ENCODE measurements around the gene AKR1E2.

DNA sequence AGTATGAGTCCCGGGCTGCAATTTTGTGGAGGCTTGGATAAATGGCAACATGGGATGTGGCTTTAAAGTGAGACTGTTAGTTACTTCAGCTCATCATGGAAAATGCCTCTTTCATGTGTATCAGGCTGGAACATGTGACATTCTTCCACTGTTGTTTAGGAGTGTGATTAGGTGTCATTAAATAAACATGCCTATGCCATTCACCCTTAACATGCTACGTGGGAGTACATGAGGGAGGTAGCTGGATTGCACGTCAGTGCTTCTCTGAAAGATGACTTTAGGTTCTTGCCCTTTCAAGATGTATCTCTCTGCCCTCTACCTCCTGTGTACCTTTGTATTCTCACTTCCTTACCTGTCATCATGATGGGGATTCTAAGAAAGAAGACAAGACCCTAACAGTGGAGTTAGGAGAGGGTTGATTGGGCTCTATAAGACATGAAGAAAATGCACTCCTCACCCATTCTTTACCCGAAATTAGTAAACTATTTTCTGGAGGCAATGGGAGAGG is 8.9 kb downstream of the AKR1E2 start:
- TF ChIP-seq, protein P1, sequence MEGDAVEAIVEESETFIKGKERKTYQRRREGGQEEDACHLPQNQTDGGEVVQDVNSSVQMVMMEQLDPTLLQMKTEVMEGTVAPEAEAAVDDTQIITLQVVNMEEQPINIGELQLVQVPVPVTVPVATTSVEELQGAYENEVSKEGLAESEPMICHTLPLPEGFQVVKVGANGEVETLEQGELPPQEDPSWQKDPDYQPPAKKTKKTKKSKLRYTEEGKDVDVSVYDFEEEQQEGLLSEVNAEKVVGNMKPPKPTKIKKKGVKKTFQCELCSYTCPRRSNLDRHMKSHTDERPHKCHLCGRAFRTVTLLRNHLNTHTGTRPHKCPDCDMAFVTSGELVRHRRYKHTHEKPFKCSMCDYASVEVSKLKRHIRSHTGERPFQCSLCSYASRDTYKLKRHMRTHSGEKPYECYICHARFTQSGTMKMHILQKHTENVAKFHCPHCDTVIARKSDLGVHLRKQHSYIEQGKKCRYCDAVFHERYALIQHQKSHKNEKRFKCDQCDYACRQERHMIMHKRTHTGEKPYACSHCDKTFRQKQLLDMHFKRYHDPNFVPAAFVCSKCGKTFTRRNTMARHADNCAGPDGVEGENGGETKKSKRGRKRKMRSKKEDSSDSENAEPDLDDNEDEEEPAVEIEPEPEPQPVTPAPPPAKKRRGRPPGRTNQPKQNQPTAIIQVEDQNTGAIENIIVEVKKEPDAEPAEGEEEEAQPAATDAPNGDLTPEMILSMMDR (IDR thresholded peaks at IDR 0.05), result no peak
- TF ChIP-seq EZH2 (IDR thresholded peaks at IDR 0.05; ENCODE audit: borderline replicate concordance, insufficient read depth, low read depth, low read length, poor library complexity, severe bottlenecking), result no peak
